ENCODE data around the gene TXNDC16. TPM values are rescaled to one million over a fixed set of nuclear protein-coding genes. Genes with fewer than 3 reads are reported as not detected.

The TXNDC16 gene
- total and polyA plus RNA-seq, 9 of the 15 experiments (the other 6 are each of a cell fraction or from before 2014, with no cell fraction given): 1.8 to 6.2 (median 4.9) TPM

DNA sequence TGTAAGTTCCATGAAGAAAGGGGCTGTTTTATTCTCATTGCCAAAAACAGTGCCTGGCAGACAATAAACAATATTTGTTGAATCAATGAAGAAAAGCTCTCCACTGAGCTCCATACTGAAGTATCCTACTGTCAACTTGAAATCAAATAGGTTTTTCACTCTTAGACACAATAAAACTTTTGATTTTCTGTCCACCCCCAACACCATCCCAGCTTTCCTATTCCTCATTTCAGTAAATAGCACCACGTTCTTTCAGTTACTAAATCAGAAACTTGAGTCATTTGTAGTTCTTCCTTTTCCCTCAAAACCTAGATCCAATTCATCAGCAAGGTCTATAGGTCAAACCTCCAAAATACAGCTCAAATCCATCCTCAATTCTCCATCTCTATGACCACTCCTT, 124.8 kb downstream of the TXNDC16 start:
- no TSS peak for BruUV-seq (replicated peaks)
- TF ChIP-seq RCOR1 (IDR thresholded peaks at IDR 0.05; ENCODE audit: borderline replicate concordance in 1 of 2, low read depth in 2 of 2, low read length in 2 of 2) (no peak), ZFP36 (IDR thresholded peaks at IDR 0.05; ENCODE audit: low read depth, low read length, partially characterized antibody) (no peak), NR3C1 (CRISPR knock-in tag; IDR thresholded peaks at IDR 0.05) (no peak), SUPT5H (IDR thresholded peaks at IDR 0.05) (no peak), SP2 (IDR thresholded peaks at IDR 0.05; ENCODE audit: extremely low read depth, low read depth, low read length, poor library complexity, severe bottlenecking) (no peak), TRIM25 (IDR thresholded peaks at IDR 0.05; ENCODE audit: borderline replicate concordance) (no peak)
- TF ChIP-seq, protein P1, sequence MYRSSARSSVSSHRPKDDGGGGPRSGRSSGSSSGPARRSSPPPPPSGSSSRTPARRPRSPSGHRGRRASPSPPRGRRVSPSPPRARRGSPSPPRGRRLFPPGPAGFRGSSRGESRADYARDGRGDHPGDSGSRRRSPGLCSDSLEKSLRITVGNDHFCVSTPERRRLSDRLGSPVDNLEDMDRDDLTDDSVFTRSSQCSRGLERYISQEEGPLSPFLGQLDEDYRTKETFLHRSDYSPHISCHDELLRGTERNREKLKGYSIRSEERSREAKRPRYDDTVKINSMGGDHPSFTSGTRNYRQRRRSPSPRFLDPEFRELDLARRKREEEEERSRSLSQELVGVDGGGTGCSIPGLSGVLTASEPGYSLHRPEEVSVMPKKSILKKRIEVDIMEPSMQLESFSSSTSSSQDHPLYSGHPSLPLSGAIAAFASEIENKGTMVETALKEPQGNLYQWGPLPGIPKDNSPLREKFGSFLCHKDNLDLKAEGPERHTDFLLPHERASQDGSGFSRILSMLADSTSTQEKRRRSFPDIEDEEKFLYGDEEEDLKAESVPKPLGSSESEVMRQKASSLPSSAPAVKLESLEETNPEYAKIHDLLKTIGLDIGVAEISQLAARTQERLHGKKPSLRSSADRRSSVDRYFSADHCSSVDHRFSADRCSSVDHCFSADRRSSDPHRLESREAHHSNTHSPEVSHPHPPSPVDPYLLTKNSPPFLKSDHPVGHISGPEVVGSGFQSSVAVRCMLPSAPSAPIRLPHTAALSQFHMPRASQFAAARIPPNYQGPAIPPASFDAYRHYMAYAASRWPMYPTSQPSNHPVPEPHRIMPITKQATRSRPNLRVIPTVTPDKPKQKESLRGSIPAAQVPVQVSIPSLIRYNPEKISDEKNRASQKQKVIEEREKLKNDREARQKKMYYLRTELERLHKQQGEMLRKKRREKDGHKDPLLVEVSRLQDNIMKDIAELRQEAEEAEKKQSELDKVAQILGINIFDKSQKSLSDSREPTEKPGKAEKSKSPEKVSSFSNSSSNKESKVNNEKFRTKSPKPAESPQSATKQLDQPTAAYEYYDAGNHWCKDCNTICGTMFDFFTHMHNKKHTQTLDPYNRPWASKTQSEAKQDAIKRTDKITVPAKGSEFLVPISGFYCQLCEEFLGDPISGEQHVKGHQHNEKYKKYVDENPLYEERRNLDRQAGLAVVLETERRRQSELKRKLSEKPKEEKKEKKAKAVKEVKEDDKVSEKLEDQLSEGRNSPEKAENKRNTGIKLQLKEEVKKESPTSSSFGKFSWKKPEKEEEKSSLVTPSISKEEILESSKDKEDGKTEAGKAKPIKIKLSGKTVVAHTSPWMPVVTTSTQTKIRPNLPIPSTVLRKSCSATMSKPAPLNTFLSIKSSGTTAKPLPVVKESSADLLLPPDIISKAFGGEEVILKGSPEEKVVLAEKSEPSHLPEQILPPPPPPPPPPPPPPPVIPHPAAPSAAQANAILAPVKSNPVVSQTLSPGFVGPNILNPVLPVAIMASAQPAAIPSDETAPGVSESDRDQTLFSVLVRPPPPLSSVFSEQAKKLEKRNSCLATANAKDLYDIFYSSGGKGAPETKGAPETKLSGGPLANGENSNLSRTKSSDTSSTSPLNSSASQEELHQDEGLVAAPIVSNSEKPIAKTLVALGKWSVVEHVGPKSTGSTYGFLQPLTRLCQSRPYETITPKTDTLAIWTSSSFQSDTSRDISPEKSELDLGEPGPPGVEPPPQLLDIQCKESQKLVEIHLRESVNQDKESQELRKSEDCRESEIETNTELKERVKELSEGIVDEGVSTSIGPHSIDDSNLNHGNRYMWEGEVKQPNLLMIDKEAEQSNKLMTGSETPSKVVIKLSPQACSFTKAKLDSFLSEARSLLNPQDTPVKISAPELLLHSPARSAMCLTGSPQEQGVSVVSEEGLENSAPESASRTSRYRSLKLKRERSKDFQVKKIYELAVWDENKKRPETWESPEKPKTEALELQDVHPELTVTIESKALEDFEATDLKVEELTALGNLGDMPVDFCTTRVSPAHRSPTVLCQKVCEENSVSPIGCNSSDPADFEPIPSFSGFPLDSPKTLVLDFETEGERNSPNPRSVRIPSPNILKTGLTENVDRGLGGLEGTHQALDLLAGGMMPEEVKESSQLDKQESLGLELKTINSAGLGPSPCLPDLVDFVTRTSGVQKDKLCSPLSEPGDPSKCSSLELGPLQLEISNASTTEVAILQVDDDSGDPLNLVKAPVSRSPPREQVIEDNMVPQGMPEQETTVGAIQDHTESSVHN (IDR thresholded peaks at IDR 0.05; ENCODE audit: borderline replicate concordance in 1 of 2, low read depth in 1 of 2): no peak
- Histone ChIP-seq H3K79me2 (ENCODE audit: control insufficient read depth, insufficient read depth, low read length) (no peaks in the 10 kb centered on the region), H2AFZ (ENCODE audit: low read depth, low read length) (no peak overlapping the region), H3K27me3 (ENCODE audit: control insufficient read depth in 2 of 2, insufficient read depth in 2 of 2, low read length in 2 of 2) (no peaks in the 10 kb centered on the region), H3K4me1 (replicated peaks in 1 of 2; ENCODE audit: control insufficient read depth in 2 of 2, insufficient read depth in 2 of 2, low read length in 2 of 2) (no peaks in the 10 kb centered on the region), H3K9me1 (ENCODE audit: control insufficient read depth, insufficient read depth, low read length) (peaks cover 3% of the 10 kb centered on the region), H3K27ac (ENCODE audit: extremely low read depth, low read depth, low read length) (no peak overlapping the region), H3K4me3 (no peak overlapping the region), H3K9ac (ENCODE audit: insufficient read depth in 1 of 2, low read depth in 2 of 2, low read length in 2 of 2) (no peak overlapping the region), H4K20me1 (replicated peaks; ENCODE audit: control insufficient read depth, insufficient read depth, low read length) (no peaks in the 10 kb centered on the region), H3K4me2 (ENCODE audit: insufficient read depth, low read length) (no peak overlapping the region), H3K36me3 (ENCODE audit: control insufficient read depth, insufficient read depth, low read length) (no peaks in the 10 kb centered on the region), H3K9me3 (replicated peaks; ENCODE audit: control insufficient read depth, insufficient read depth, low read depth, low read length) (no peaks in the 10 kb centered on the region)
- DNase-seq (ENCODE audit: extremely low read depth in 1 of 4, low spot score in 3 of 4): no peak
- no peak for FAIRE-seq
- ChIA-PET POLR2A (no interaction called here), CTCF (ENCODE audit: low intra/inter-chr PET ratio) (no interaction called here)
- intact Hi-C loops (cut with micrococcal nuclease): no loop called here
- in situ Hi-C loops (cut with MboI): no loop called here
- ATAC-seq: no peak
- 0% methylated on average over 1 of the region's 1 CpG for WGBS (ENCODE audit: insufficient coverage, low coverage, missing lambda C conversion rate)

All from K562 (cell line).